Osteocyte (in vitro differentiated cells): ENCODE data around the gene APOC1. TPM values are rescaled to one million over a fixed set of nuclear protein-coding genes. Genes with fewer than 3 reads are reported as not detected.
"Not testable (repeated sequence)": the region's sequence is repeated elsewhere in the genome, so short reads cannot be mapped to it uniquely, and the experiment has no call there.

Source experiments
- DNase-seq: peaks from one replicate; pipeline ENCODE4 v3.0.0; 2021; ENCODE audit warnings: mixed read lengths; ENCODE audit not compliant: unreplicated experiment; ENCODE audit errors: extremely low spot score
- H3K27ac Mint-ChIP-seq: one replicate; pipeline ENCODE4 v1.8.0; 2021; ENCODE audit warnings: mild to moderate bottlenecking, mixed read lengths; ENCODE audit not compliant: unreplicated experiment
- H3K27me3 Mint-ChIP-seq: one replicate; pipeline ENCODE4 v1.8.0; 2021; ENCODE audit warnings: mixed read lengths; ENCODE audit not compliant: unreplicated experiment
- H3K36me3 Mint-ChIP-seq: one replicate; pipeline ENCODE4 v1.8.0; 2021; ENCODE audit warnings: mixed read lengths; ENCODE audit not compliant: unreplicated experiment
- H3K4me1 Mint-ChIP-seq: one replicate; pipeline ENCODE4 v1.8.0; 2021; ENCODE audit warnings: mixed read lengths; ENCODE audit not compliant: unreplicated experiment
- H3K4me3 Mint-ChIP-seq: one replicate; pipeline ENCODE4 v1.8.0; 2021; ENCODE audit warnings: mild to moderate bottlenecking, moderate library complexity, mixed read lengths; ENCODE audit not compliant: unreplicated experiment
- H3K9me3 Mint-ChIP-seq: one replicate; pipeline ENCODE4 v1.8.0; 2021; ENCODE audit warnings: mixed read lengths; ENCODE audit not compliant: unreplicated experiment
- long read RNA-seq: library from polyadenylated mRNA; unstranded; transcript quantifications from one replicate; pipeline ENCODE4 v2.0.0, GENCODE V29; 2021
- total RNA-seq: library from RNA; stranded (reverse); gene quantifications from 2 replicates; pipeline ENCODE4 v1.2.1, GENCODE V29; 2021
- TF ChIP-seq, protein P1 (sequence below): fragments of 200-600 bp; sonication (generic); IDR thresholded peaks from 2 replicates; pipeline ENCODE4 v1.5.0; 2021; ENCODE audit warnings: antibody characterized with exemption, mild to moderate bottlenecking, moderate library complexity

The APOC1 gene
- 3.3 TPM in 1 of 2 replicates, not detected in the other for total RNA-seq
- long read RNA-seq = 0 reads

DNA sequence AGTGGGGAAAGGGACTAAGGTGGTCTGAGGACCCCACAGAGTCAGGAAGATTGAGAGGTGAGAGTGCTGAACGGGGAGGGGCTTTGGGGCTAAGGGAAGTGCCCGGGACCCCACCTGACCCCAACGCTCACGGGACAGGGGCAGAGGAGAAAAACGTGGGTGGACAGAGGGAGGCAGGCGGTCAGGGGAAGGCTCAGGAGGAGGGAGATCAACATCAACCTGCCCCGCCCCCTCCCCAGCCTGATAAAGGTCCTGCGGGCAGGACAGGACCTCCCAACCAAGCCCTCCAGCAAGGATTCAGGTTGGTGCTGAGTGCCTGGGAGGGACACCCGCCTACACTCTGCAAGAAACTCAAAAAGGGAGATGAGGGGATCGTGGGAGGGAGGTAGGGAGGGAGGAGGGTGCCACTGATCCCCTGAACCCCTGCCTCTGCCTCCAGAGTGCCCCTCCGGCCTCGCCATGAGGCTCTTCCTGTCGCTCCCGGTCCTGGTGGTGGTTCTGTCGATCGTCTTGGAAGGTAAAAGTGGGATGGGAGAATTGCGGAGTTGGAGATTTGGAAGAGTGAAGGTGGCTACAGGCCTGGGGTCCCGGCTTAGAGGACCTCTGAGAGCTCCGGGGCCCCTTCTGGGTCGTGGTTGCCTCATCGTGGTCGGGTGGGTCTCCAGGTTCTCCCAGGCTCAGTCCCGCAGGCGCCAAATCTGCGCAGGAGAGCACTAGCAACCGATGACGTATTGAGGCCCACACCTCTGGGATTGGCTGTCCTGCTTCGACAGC is at the start of gene APOC1:
APOC1 (plus strand) TSS at position 176 of the 774 bp plus-strand sequence; CDS start at position 460, 284 bp downstream.
- not testable (repeated sequence) for H3K27me3 Mint-ChIP-seq, H3K9me3 Mint-ChIP-seq, H3K36me3 Mint-ChIP-seq
- H3K27ac Mint-ChIP-seq = peak within 1 kb of the TSS; percentile 87
- H3K4me3 Mint-ChIP-seq = peak within 1 kb of the TSS; percentile 84
- DNase-seq = peak; percentile 92
- H3K4me1 Mint-ChIP-seq = peaks cover 31% of the 10 kb centered on the region

DNA sequence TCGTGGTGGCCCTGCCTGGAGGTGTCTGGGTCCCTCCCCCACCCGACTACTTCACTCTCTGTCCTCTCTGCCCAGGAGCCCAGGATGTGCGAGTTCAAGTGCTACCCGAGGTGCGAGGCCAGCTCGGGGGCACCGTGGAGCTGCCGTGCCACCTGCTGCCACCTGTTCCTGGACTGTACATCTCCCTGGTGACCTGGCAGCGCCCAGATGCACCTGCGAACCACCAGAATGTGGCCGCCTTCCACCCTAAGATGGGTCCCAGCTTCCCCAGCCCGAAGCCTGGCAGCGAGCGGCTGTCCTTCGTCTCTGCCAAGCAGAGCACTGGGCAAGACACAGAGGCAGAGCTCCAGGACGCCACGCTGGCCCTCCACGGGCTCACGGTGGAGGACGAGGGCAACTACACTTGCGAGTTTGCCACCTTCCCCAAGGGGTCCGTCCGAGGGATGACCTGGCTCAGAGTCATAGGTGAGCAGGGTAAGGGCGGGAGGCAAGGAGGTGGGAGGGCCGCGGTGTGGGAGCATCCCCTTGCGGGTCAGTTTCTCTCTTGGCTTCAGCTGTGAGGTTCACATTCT is 49.1 kb upstream of the APOC1 start:
- Mint-ChIP-seq H3K27me3 (no peaks in the 10 kb centered on the region), H3K4me1 (peaks cover 24% of the 10 kb centered on the region), H3K4me3 (no peak overlapping the region), H3K27ac (no peak overlapping the region), H3K36me3 (peaks cover 48% of the 10 kb centered on the region), H3K9me3 (no peaks in the 10 kb centered on the region)
- TF ChIP-seq, protein P1, sequence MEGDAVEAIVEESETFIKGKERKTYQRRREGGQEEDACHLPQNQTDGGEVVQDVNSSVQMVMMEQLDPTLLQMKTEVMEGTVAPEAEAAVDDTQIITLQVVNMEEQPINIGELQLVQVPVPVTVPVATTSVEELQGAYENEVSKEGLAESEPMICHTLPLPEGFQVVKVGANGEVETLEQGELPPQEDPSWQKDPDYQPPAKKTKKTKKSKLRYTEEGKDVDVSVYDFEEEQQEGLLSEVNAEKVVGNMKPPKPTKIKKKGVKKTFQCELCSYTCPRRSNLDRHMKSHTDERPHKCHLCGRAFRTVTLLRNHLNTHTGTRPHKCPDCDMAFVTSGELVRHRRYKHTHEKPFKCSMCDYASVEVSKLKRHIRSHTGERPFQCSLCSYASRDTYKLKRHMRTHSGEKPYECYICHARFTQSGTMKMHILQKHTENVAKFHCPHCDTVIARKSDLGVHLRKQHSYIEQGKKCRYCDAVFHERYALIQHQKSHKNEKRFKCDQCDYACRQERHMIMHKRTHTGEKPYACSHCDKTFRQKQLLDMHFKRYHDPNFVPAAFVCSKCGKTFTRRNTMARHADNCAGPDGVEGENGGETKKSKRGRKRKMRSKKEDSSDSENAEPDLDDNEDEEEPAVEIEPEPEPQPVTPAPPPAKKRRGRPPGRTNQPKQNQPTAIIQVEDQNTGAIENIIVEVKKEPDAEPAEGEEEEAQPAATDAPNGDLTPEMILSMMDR = no peak
- DNase-seq = no peak

DNA sequence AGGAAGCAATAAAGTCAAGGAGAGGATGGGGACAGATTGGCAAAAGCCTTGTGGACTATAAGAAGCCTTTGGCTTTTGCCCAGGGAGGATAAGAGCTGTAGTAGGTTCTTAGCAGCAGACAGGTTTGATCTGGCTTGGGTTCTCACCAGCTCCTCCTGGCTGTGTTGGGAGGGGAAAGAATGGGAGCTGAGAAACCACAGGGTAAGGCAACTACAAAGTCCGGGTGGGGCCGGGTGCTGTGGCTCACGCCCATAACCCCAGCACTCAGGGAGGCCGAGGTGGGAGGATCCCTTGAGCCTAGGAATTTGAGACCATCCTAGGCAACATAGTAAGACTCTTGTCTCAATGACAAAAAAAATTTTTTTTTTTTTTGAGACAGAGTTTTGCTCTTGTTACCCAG is 47.7 kb upstream of the APOC1 start:
- Mint-ChIP-seq H3K27ac (no peak overlapping the region), H3K9me3 (no peaks in the 10 kb centered on the region), H3K4me3 (no peak overlapping the region), H3K36me3 (peaks cover 39% of the 10 kb centered on the region), H3K27me3 (no peaks in the 10 kb centered on the region), H3K4me1 (peaks cover 24% of the 10 kb centered on the region)
- TF ChIP-seq, protein P1 = no peak
- DNase-seq = no peak

DNA sequence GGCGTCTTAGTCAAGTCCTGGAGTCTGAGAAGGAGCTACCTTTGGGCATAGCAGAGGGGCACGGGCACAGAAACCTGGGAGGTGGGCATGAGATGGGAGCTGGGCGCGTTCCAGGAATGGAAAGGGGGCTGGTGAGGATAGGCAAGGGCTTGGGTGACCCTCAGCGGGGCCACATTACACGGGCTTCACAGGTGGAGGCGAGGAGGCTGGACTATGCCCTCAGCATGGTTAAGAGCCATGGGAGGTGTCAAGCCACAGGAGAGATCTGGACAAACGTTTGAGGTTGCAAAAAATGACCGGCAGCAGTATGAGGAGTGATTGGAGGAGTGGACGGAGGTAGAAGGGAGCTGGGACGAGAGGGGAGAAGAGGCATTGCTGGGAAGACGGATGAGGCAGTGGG is 46.8 kb upstream of the APOC1 start:
- no peaks in the 10 kb centered on the region for H3K9me3 Mint-ChIP-seq
- no peak for DNase-seq
- peaks cover 24% of the 10 kb centered on the region for H3K4me1 Mint-ChIP-seq
- TF ChIP-seq, protein P1 = no peak
- no peaks in the 10 kb centered on the region for H3K27me3 Mint-ChIP-seq
- peaks cover 45% of the 10 kb centered on the region for H3K36me3 Mint-ChIP-seq
- peak overlapping the region; percentile 64 for H3K27ac Mint-ChIP-seq
- no peak overlapping the region for H3K4me3 Mint-ChIP-seq

DNA sequence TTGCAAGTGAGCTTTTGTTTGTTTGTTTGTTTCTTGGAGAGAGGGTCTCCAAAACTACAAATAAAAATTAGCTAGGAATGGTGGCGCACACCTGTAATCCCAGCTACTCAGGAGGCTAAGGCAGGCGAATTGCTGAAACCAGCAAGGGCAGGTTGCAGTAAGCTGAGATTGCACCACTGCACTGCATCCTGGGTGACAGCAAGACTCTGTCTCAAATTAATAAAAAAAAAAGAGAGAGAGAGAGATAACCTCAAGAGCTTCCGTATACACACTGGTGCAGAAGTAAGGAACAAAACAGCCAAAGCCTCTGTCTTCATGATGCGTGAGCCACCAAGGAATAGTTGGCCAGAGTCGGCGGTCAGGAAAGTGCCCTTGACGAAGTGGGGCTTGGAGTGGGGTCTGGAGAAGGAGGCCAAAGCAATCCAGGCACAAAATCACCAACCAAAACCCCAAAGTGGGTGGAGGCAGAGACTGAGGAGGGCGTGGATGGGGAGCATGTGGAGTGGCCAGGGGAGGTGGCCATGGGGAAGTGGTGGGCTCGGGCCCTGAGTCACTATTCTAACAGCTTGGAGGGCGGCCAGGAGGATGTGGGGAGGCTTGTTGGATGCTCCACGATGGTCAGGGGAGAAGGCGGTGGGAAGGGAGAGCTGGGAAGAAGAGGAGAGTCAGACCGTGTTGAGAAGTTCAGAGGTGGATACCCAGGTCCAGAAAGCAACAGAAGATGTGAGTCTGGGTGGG is 44.5 kb upstream of the APOC1 start:
- no peaks in the 10 kb centered on the region for H3K27me3 Mint-ChIP-seq
- TF ChIP-seq, protein P1 = no peak
- H3K9me3 Mint-ChIP-seq = no peaks in the 10 kb centered on the region
- no peak overlapping the region for H3K4me3 Mint-ChIP-seq
- peaks cover 24% of the 10 kb centered on the region for H3K4me1 Mint-ChIP-seq
- DNase-seq = no peak
- H3K36me3 Mint-ChIP-seq = peaks cover 58% of the 10 kb centered on the region
- peak overlapping the region; percentile 25 for H3K27ac Mint-ChIP-seq
